GM23248 (cell line): Measurements from ENCODE around the gene ACY1.

ENCODE experiments used
- EZH2 ChIP-seq: fragments of 200-600 bp; sonication (generic); IDR thresholded peaks from 2 replicates; pipeline ENCODE4 v1.6.1; 2018; ENCODE audit warnings: antibody characterized with exemption, mild to moderate bottlenecking; ENCODE audit not compliant: insufficient read depth, poor library complexity, severe bottlenecking
- EZH2phosphoT487 ChIP-seq: fragments of 200-600 bp; sonication (generic); IDR thresholded peaks from 2 replicates; pipeline ENCODE4 v1.6.1; 2018; ENCODE audit warnings: antibody characterized with exemption, moderate library complexity, mild to moderate bottlenecking, low read depth; ENCODE audit not compliant: insufficient read depth

DNA sequence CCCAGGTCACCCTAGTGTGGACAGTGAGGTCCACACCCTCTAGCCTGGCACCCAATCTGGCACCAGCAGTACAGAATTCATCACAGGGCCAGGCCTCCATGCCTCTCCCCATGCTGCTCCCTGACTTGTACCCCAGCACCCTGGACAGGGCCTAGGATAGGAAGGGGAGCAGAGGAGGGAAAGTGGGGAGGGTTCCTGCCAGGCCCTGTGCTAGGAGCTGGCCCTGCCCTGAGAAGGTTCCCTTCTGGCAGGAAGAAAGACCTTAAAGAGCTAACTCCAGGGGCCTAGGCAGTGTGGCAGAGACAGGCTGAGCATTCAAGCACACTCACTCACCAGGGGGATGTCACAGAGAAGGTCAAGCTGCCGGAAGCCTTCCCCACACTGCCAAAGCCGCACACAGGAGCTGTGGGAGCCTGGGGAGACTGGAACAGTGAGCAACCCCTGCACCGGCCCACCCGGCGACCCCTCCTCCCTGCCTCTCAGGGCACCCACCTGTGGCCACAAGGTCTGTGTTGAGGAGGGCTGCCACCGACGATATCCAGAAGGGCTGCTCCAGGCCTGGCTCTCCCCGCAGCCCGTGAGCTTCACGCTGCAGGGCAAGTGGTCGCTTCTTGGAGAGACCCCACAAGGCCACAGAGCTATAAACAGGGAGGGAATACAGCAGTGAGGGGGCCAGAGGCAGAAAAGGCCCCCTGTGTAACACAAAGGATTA, 49.0 kb upstream of the ACY1 start:
- TF ChIP-seq EZH2 (no peak), EZH2phosphoT487 (no peak)
